Measurements from ENCODE around the gene MAST4. TPM values are rescaled to one million over a fixed set of nuclear protein-coding genes. Genes with fewer than 3 reads are reported as not detected.

MAST4 gene
- total and polyA plus RNA-seq, 2 donors from 2014 or later, result 27.3 to 31.4 TPM

DNA sequence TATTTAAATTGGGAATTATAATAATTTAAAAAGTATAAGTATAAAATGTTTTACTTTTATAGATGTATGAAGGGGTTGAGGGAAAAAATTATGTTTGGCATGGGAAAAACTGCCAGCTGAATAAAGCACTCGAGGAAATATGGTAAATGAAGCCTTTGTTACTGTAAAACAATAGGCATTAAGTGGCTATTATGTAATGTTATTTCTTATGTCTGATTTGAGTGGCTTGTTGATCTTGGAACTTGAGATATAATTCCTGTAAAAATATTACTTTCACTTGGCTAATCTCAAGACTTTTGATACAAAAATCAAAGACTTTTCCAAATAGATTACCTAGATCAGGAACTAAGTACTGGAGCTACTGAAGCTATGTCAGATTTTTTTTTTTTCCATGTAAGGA is 417.5 kb downstream of the MAST4 start:
- H3K4me1 ChIP-seq (ENCODE audit: control insufficient read depth in 2 of 3, insufficient read depth in 2 of 3, low read depth in 1 of 3, low read length in 3 of 3), result peaks cover 0 to 18% (median 16%) of the 10 kb centered on the region in 3 donors
- H3K27ac ChIP-seq (ENCODE audit: low read depth in 2 of 2, low read length in 2 of 2), result no peak overlapping the region

DNA sequence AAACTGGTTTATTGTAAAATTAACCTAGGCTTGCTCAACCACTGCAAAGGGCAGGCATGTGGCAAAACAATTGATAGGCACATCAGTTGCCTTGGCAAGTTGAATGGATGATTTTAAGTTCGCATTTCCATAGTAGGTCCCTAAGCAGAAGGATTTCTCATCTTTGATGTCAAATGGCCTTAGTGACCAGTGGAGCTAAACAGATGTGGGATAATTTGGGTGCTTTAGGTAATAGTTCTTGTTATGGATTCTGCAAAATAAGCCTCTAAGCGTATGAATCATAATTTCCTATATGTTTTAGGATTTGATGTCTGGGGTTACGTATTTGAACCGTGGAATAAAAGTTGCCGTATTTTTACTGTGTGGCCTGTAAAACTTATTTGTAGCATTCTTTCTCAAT is 418.0 kb downstream of the MAST4 start:
- DNase-seq (no peak), FAIRE-seq (no peak)
- Histone ChIP-seq H3K9ac (ENCODE audit: low read length in 3 of 3) (no peak overlapping the region), H3K9me3 (ENCODE audit: control insufficient read depth in 2 of 3, insufficient read depth in 1 of 3, low read length in 3 of 3) (no peaks in the 10 kb centered on the region), H3K27ac (ENCODE audit: low read depth in 2 of 2, low read length in 2 of 2) (no peak overlapping the region), H3K4me1 (ENCODE audit: control insufficient read depth in 2 of 3, insufficient read depth in 2 of 3, low read depth in 1 of 3, low read length in 3 of 3) (peaks cover 0 to 20% (median 18%) of the 10 kb centered on the region in 3 donors), H3K27me3 (ENCODE audit: control insufficient read depth, insufficient read depth, low read length) (no peaks in the 10 kb centered on the region), H3K4me3 (ENCODE audit: low read length in 3 of 3) (no peak overlapping the region), H3K36me3 (ENCODE audit: control insufficient read depth in 2 of 3, insufficient read depth in 3 of 3, low read length in 3 of 3) (no peaks in the 10 kb centered on the region)
- TF ChIP-seq, protein P1, sequence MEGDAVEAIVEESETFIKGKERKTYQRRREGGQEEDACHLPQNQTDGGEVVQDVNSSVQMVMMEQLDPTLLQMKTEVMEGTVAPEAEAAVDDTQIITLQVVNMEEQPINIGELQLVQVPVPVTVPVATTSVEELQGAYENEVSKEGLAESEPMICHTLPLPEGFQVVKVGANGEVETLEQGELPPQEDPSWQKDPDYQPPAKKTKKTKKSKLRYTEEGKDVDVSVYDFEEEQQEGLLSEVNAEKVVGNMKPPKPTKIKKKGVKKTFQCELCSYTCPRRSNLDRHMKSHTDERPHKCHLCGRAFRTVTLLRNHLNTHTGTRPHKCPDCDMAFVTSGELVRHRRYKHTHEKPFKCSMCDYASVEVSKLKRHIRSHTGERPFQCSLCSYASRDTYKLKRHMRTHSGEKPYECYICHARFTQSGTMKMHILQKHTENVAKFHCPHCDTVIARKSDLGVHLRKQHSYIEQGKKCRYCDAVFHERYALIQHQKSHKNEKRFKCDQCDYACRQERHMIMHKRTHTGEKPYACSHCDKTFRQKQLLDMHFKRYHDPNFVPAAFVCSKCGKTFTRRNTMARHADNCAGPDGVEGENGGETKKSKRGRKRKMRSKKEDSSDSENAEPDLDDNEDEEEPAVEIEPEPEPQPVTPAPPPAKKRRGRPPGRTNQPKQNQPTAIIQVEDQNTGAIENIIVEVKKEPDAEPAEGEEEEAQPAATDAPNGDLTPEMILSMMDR (IDR thresholded peaks at IDR 0.05; ENCODE audit: borderline replicate concordance, extremely low read depth, insufficient read depth), result no peak
- intact Hi-C loops (cut with DNase I), result no loop called here

More for the DNA sequence above, 417.5 kb downstream of the MAST4 start:
- DNase-seq (no peak), FAIRE-seq (no peak)
- no peaks in the 10 kb centered on the region for H3K36me3 ChIP-seq (ENCODE audit: control insufficient read depth in 2 of 3, insufficient read depth in 3 of 3, low read length in 3 of 3)
- TF ChIP-seq, protein P1 (IDR thresholded peaks at IDR 0.05; ENCODE audit: borderline replicate concordance, extremely low read depth, insufficient read depth), result no peak
- H3K9me3 ChIP-seq (ENCODE audit: control insufficient read depth in 2 of 3, insufficient read depth in 1 of 3, low read length in 3 of 3), result no peaks in the 10 kb centered on the region
- H3K4me3 ChIP-seq (ENCODE audit: low read length in 3 of 3), result no peak overlapping the region
- no peak overlapping the region for H3K9ac ChIP-seq (ENCODE audit: low read length in 3 of 3)
- no peaks in the 10 kb centered on the region for H3K27me3 ChIP-seq (ENCODE audit: control insufficient read depth, insufficient read depth, low read length)
- intact Hi-C loops (cut with DNase I), result no loop called here

DNA sequence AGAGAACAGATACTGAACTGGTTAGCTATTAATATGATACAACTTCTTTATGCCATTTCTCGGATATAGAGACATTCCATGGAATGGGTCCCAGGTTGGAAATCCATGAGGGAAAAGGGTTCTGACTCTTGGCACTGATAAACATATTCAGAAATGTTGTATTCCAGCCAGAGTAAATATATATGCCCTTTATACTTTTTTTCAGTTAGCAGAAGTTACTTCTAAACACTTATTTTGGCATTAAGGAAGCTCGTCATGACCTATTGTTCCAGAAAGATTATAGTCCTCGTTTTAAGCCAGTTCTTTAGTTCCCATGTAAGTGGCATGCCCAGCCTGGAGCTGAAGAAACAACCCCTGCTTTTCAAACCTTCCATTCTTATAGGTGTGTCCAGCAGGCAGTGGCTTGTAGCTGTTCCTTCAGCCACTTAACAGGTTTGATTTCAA is 418.8 kb downstream of the MAST4 start:
- no peaks in the 10 kb centered on the region for H3K9me3 ChIP-seq (ENCODE audit: control insufficient read depth in 2 of 3, insufficient read depth in 1 of 3, low read length in 3 of 3)
- intact Hi-C loops (cut with DNase I), result no loop called here
- no peaks in the 10 kb centered on the region for H3K27me3 ChIP-seq (ENCODE audit: control insufficient read depth, insufficient read depth, low read length)
- H3K9ac ChIP-seq (ENCODE audit: low read length in 3 of 3), result peak overlapping the region in 1 of 3 donors; percentile 52
- H3K27ac ChIP-seq (ENCODE audit: low read depth in 2 of 2, low read length in 2 of 2), result peak overlapping the region in 1 of 2 donors; percentile 62
- peaks cover 0 to 23% (median 18%) of the 10 kb centered on the region in 3 donors for H3K4me1 ChIP-seq (ENCODE audit: control insufficient read depth in 2 of 3, insufficient read depth in 2 of 3, low read depth in 1 of 3, low read length in 3 of 3)
- FAIRE-seq (no peak), DNase-seq (peak in 1 of 5 donors; percentile 29)
- TF ChIP-seq, protein P1 (IDR thresholded peaks at IDR 0.05; ENCODE audit: borderline replicate concordance, extremely low read depth, insufficient read depth), result no peak
- peak overlapping the region in 1 of 3 donors; percentile 46 for H3K4me3 ChIP-seq (ENCODE audit: low read length in 3 of 3)
- H3K36me3 ChIP-seq (ENCODE audit: control insufficient read depth in 2 of 3, insufficient read depth in 3 of 3, low read length in 3 of 3), result no peaks in the 10 kb centered on the region
